Adrenal gland (tissue), 12 donors: ENCODE data around the gene CLEC18C. TPM values are rescaled to one million over a fixed set of nuclear protein-coding genes. Genes with fewer than 3 reads are reported as not detected.
"Not testable (repeated sequence)": the region's sequence is repeated elsewhere in the genome, so short reads cannot be mapped to it uniquely, and the experiment has no call there.

Source experiments
- DNase-seq, 7 donors: peaks; one replicate each; pipeline ENCODE4 v3.0.0-alpha.2; 2019 to 2020
- H3K27ac ChIP-seq, 5 donors: fragments of 200-600 bp; sonication (generic) in 4 of 5; 1 replicate in 3 of 5; 2 replicates in 2 of 5; pipeline versions ENCODE4 v1.5.1 to v1.8.0; 2016 to 2020; ENCODE audit warnings: mild to moderate bottlenecking in 1 of 5
- H3K27me3 ChIP-seq: fragments of 200-600 bp; 2 replicates; pipeline ENCODE4 v1.8.0; 2021
- H3K36me3 ChIP-seq, 2 donors: fragments of 200-600 bp; replicated peaks in 1 of 2; 1 replicate in 1 of 2; 2 replicates in 1 of 2; pipeline versions ENCODE4 v1.5.1 to v1.8.0; 2018 to 2022
- H3K4me1 ChIP-seq, 2 donors: fragments of 200-600 bp; replicated peaks in 1 of 2; 1 replicate in 1 of 2; 2 replicates in 1 of 2; pipeline versions ENCODE4 v1.5.1 to v1.8.0; 2018 to 2021
- H3K4me3 ChIP-seq, 4 donors: fragments of 200-600 bp; sonication (generic) in 3 of 4; one replicate each; pipeline ENCODE4 v1.5.1; 2016 to 2018
- H3K9me3 ChIP-seq, 3 donors: fragments of 200-600 bp; sonication (generic) in 1 of 3; replicated peaks in 1 of 3; 1 replicate in 2 of 3; 2 replicates in 1 of 3; pipeline versions ENCODE4 v1.5.1 to v1.8.0; 2016 to 2021
- WGBS, 4 donors: extraction: QIAGEN DNeasy Blood & Tissue Kit in 2 of 4; methylation state at CpG; one replicate each; pipeline versions ENCODE4 v1.1.5 to v1.1.7; 2013 to 2017; 5-methylcytosine and 5-hydroxymethylcytosine counted together
- intact Hi-C, 2 donors: fragments of 100-400 bp; cut with DNase I; formaldehyde crosslinking; loops; one replicate each; pipeline versions ENCODE4 v1.14.1 to v1.15.0; 2022 to 2023
- polyA plus RNA-seq, 3 donors: library from polyadenylated mRNA; stranded (reverse); fragments of 200-250 nt in 2 of 3; fragments of 350-450 nt in 1 of 3; fragmentation: Illumina TruSeq in 1 of 3; extraction: RNeasy Lipid Tissue Mini Kit (QIAGEN cat#74804) in 1 of 3; gene quantifications; one replicate each; pipeline ENCODE4 v1.2.3, GENCODE V29; 2013 to 2014
- small RNA-seq, 2 donors: library from RNA; depleted of rRNA; stranded (forward); fragments of <200 nt; gene quantifications; one replicate each; pipeline ENCODE3, GENCODE V24; 2016
- total RNA-seq, 9 donors: library from RNA; depleted of rRNA in 4 of 9; stranded (reverse); fragments of >200 nt in 4 of 9; fragments of 120-200 nt in 1 of 9; fragmentation: NEBNext Ultra II Directional in 1 of 9; extraction: Animal tissue kit (Norgen Biotek cat#: 25700) in 1 of 9; gene quantifications; one replicate each; pipeline versions ENCODE4 v1.1.0 to v1.2.4, GENCODE V29; 2013 to 2023
- donor health status: healthy with polysubstance abuse.
- donor health status: Bipolar disorder and iron deficiency.
- donor health status: DM: yes; HTN: yes; CAD: no.
- donor health status: DM: no; HTN: no; CAD: no.
- donor health status: DM: no; HTN: no; CAD: no.
- donor health status: DM: yes; HTN: yes; CAD: no.

The CLEC18C gene
- total and polyA plus RNA-seq, 12 donors = 0.17 to 2.9 (median 0.64) TPM; not detected in 3

DNA sequence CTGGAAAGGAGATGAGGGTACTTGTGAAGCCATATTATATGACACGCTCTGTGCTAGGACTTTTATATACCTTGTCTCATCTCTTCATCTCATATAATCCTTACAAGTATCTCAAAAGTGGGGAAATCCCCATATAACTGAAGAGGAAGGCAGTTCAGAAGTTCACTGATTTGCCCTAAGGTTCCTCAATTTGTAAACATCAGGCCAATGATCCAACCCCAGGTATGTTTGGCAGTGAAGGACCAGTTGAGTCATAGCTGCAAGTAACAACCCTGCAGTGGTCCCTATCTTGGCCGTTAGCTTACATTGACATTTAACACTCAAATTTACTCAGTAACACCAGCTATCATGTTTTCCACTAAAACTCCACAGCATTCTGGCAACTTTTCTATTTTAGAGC lies 45.0 kb downstream of the CLEC18C start:
- intact Hi-C loops, DNase-seq, H3K27ac ChIP-seq, H3K9me3 ChIP-seq, H3K36me3 ChIP-seq, H3K27me3 ChIP-seq, H3K4me3 ChIP-seq, H3K4me1 ChIP-seq: not testable (repeated sequence)
- 84 to 100% (median 92%) methylated on average over 1 to 2 of the region's 2 CpGs for WGBS, 4 donors

DNA sequence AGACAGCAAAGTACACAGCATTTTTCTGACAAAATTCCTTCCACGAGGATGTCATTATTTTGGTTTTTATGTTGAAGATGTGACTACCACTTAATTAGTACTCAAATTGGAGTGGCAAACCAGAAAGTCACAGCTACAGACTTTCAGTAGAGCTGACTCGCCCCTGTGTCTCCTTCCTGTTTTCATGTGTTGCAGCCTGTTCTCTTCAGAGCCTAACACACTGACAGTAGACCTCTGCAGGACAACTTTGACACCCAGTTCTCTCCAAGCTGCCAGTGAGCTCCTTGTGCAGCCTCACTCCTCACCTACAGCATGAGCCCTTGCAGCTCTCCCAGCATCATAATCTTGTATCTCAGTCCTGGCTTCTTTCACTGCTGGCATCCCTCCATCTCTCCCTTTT lies 49.0 kb downstream of the CLEC18C start:
- H3K27ac ChIP-seq, H3K4me3 ChIP-seq, H3K27me3 ChIP-seq, DNase-seq, H3K36me3 ChIP-seq, intact Hi-C loops, H3K4me1 ChIP-seq, H3K9me3 ChIP-seq: not testable (repeated sequence)
- WGBS, 4 donors = 62 to 70% (median 66%) methylated on average over 1 to 2 of the region's 2 CpGs

DNA sequence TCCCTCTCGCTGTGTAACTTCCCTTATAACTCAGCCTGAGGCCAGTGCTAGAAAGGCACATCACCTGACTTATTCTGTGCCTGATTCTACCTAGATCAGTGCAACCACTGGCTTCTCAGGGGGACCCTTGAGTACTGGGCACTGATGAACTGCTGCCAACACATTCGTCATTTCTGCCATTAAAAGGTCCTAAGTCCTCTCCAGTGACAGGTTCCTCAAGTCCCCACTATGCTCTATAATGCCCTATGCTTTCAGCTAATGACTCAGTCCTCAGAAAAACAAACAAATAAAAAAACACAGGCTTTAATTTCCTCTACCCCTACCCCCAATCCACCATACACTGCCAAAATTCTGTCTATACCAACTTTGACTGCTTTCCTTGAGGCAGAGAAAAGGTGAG lies 49.6 kb downstream of the CLEC18C start:
- H3K4me3 ChIP-seq, DNase-seq, H3K9me3 ChIP-seq, H3K36me3 ChIP-seq, H3K27me3 ChIP-seq, intact Hi-C loops, H3K4me1 ChIP-seq, H3K27ac ChIP-seq: not testable (repeated sequence)
- 50 to 93% methylated on average over 1 of the region's 2 CpGs; no CpG with 5 or more reads in 2 of the 4 donors for WGBS, 4 donors

DNA sequence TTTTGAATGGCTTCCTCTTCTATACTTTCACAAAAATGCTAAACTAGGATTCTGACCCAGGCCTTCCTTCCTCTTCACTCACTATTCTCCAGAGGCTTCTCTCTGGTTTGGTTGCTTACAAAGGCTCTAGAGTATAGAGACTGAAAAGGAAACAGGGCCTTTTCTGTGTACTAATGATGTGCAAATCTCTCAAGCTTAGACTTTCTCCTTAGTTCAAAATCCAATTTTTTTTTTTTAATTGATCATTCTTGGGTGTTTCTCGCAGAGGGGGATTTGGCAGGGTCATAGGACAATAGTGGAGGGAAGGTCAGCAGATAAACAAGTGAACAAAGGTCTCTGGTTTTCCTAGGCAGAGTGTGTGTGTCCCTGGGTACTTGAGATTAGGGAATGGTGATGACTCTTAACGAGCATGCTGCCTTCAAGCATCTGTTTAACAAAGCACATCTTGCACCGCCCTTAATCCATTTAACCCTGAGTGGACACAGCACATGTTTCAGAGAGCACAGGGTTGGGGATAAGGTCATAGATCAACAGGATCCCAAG lies 50.5 kb downstream of the CLEC18C start:
- H3K4me3 ChIP-seq, H3K27me3 ChIP-seq, H3K27ac ChIP-seq, H3K9me3 ChIP-seq, H3K4me1 ChIP-seq, H3K36me3 ChIP-seq, DNase-seq, intact Hi-C loops: not testable (repeated sequence)
- 69 to 89% (median 76%) methylated on average over 1 of the region's 3 CpGs for WGBS, 4 donors

DNA sequence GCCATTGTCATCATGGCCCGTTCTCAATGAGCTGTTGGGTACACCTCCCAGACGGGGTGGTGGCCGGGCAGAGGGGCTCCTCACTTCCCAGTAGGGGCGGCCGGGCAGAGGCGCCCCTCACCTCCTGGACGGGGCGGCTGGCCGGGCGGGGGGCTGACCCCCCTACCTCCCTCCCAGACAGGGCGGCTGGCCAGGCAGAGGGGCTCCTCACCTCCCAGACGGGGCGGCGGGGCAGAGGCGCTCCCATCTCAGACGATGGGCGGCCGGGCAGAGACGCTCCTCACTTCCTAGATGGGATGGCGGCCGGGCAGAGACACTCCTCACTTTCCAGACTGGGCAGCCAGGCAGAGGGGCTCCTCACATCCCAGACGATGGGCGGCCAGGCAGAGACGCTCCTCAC lies 51.1 kb downstream of the CLEC18C start:
- H3K27ac ChIP-seq, H3K9me3 ChIP-seq, H3K36me3 ChIP-seq, H3K27me3 ChIP-seq, DNase-seq, H3K4me1 ChIP-seq, H3K4me3 ChIP-seq, intact Hi-C loops: not testable (repeated sequence)
- WGBS, 4 donors = 93 to 100% (median 98%) methylated on average over 1 to 19 of the region's 24 CpGs; no CpG with 5 or more reads in 1 of the 4 donors

DNA sequence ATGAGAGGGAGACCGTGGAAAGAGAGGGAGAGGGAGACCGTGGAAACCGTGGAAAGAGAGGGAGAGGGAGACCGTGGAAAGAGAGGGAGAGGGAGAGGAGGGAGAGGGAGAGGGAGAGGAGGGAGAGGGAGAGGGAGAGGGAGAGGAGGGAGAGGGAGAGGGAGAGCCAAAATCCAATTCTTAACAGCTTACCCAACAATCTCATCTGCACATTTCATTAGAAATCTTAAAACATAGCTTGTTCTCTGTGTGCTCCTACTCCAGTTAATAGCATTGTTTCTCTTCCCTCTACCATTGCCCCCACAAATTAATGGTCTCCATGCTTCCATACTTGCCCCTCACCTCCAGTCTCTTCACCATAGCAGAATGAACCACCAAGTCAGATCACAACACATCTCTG lies 51.8 kb downstream of the CLEC18C start:
- H3K27me3 ChIP-seq, H3K36me3 ChIP-seq, H3K27ac ChIP-seq, H3K4me3 ChIP-seq, intact Hi-C loops, H3K9me3 ChIP-seq, H3K4me1 ChIP-seq, DNase-seq: not testable (repeated sequence)
- WGBS, 4 donors = 89 to 99% (median 97%) methylated on average over 3 to 4 of the region's 4 CpGs; no CpG with 5 or more reads in 1 of the 4 donors

DNA sequence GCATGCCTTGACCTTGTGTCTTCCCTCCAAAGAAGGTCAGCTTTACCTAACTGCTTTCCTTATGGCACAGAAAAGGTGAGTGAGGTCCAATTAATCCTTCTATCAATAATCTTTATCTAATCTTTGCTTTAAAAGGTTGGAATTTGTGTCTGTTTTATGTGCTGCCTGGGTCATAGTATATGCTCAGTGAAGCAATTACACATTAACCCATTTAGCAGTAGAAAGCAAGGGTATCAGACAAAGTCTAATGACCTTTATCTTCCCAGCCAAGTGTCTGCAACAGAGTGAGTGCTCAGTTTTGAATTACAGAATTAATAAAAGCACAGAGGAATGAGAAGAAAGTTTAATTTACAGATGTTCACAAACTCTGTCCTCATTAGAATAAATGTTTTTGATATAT lies 52.4 kb downstream of the CLEC18C start:
- intact Hi-C loops, H3K9me3 ChIP-seq, H3K4me1 ChIP-seq, H3K36me3 ChIP-seq, H3K27me3 ChIP-seq, DNase-seq, H3K27ac ChIP-seq, H3K4me3 ChIP-seq: not testable (repeated sequence)

DNA sequence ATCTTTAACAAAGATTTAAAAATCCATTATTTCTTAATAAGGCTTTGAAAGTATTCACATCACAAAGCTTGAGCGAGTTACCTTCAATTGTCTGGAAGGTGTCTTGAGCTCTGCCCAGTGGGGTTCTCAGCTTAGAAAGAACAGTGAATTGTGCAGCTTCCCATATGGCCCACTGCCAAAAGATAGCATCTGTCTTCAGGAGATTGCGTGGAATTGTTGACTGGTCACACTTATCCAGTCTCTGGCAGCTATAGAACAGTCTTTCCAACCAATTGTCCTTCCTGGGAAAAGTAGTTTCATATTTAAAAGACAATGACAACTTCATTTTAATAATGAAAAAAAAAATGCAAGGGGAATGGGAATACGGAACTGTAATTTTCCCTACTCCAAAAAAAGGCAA lies 58.2 kb downstream of the CLEC18C start:
- H3K36me3 ChIP-seq, intact Hi-C loops: not testable (repeated sequence)
- WGBS, 4 donors = 62 to 80% (median 64%) methylated on average over 2 to 3 of the region's 3 CpGs

More for the DNA sequence above, 58.2 kb downstream of the CLEC18C start:
- not testable (repeated sequence) for H3K27ac ChIP-seq, H3K9me3 ChIP-seq, H3K4me3 ChIP-seq, H3K27me3 ChIP-seq, H3K4me1 ChIP-seq
- DNase-seq = peak in 1 of 7 donors; percentile 26

Small RNA genes within 50 kb of the gene (small RNA-seq; reads per million reads assigned to genes)
- gene AC009060.2 = 0 reads per million in 2 donors

Other genes with a start within 250 kb of the CLEC18C start
- 1 to 10 TPM; 1.0 to 8.0 (median 2.8) TPM for gene CLEC18A, start 222.5 kb upstream of the CLEC18C start, total RNA-seq
- 1 to 10 TPM; 1.2 to 3.9 (median 2.9) TPM for gene CLEC18A, start 222.5 kb upstream of the CLEC18C start, polyA plus RNA-seq
- gene PDPR, start 59.5 kb upstream of the CLEC18C start, total RNA-seq = 10 to 100 TPM; 14.6 to 58.7 (median 28.2) TPM
- 10 to 100 TPM in 2 of 3 donors, 1 to 10 TPM in 1; 8.2 to 16.3 (median 13.4) TPM for gene PDPR, start 59.5 kb upstream of the CLEC18C start, polyA plus RNA-seq
- gene EXOSC6, start 78.2 kb downstream of the CLEC18C start, total RNA-seq = 10 to 100 TPM; 17.3 to 49.6 (median 30.3) TPM
- gene EXOSC6, start 78.2 kb downstream of the CLEC18C start, polyA plus RNA-seq = 10 to 100 TPM; 12.0 to 17.5 (median 12.6) TPM
- gene AARS1, start 115.7 kb downstream of the CLEC18C start, total RNA-seq = 100 to 1,000 TPM in 3 of 9 donors, 10 to 100 TPM in 6; 76.0 to 120 (median 92.1) TPM
- 100 to 1,000 TPM in 1 of 3 donors, 10 to 100 TPM in 2; 31.2 to 110 (median 38.7) TPM for gene AARS1, start 115.7 kb downstream of the CLEC18C start, polyA plus RNA-seq
- gene DDX19B, start 125.4 kb downstream of the CLEC18C start, total RNA-seq = 10 to 100 TPM; 22.1 to 45.7 (median 32.2) TPM
- gene DDX19B, start 125.4 kb downstream of the CLEC18C start, polyA plus RNA-seq = 10 to 100 TPM; 26.0 to 55.7 (median 35.9) TPM
- gene DDX19A, start 173.1 kb downstream of the CLEC18C start, total RNA-seq = 10 to 100 TPM; 31.1 to 68.5 (median 43.4) TPM
- gene DDX19A, start 173.1 kb downstream of the CLEC18C start, polyA plus RNA-seq = 10 to 100 TPM; 14.6 to 55.5 (median 14.9) TPM